ENCODE data around the gene SCN2A.

The SCN2A gene

DNA sequence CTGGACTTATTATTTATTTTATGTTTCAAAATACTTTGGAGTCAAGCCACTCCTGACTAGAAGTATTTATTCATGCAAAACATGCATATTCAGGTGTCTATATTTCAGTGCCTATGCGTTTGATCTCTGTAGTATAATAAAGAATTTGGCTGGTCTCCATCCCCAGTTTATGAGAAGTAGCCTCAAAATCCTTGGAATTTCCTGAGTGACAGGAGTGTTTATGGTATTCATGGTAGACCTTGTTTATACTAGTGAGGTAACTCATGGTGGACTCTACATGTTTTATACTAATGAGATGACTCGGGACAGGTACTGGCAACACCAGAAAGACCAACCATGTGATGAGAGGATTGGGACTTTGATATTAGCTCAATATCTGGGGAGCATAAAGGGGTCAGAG is 186.3 kb downstream of the SCN2A start:
- no peak for DNase-seq

DNA sequence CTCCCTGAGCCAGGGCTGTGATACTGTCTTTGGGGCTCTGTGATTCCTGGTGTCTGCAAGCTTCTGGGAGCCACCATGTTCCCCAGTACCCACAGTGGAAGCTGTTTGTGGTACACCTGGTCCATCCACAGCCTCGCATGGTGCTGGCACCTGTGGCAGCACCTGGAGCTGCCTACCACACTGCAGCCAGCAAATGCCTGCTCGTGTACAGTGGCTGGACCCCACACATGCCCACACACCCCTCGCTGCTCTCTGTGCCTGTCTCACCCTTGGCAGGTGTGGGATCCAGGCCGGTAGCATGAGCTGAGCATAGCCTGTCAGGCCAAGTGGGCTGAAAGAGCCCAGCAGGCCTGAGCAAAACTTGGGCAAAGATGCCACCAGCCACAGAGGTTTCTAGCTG is 188.5 kb downstream of the SCN2A start:
- DNase-seq = no peak

DNA sequence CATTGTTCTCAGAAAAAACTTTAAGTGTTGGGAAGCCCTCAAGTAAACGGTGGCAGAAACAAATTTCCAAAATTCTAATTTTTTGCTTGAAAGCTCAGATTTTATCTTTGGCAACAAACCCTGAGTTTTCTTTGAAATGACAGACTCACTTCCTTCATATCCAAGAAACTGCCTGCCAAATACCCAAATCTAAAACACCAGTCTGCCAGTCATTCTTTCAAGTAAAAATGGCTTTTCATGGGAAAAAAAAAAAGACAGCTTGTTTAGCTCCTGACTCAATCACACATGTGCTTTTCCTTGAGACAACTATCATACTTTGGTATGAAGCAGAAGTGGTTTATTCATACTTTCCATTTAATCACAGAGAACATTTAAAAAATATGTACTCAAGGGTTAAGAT is 189.7 kb downstream of the SCN2A start:
- no peak for DNase-seq

DNA sequence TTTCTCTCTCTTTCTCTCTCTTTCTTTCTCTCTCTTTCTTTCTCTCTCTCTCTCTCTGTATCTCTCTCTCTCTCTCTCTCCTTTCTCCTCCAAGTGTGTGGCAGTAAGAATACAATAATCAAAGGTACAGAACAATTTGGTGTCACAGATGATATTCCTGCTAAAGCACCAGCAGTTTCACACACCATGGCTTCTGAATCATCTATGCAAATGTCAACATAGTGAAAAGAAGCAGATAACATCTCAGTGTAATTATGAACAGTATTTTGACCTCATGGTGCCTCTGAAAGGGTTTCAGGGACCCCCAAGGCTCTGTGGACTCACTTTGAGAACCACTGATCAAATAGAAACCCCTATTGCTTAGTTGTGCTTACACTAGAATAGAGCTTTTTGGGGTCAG is 191.8 kb downstream of the SCN2A start:
- no peak for DNase-seq

DNA sequence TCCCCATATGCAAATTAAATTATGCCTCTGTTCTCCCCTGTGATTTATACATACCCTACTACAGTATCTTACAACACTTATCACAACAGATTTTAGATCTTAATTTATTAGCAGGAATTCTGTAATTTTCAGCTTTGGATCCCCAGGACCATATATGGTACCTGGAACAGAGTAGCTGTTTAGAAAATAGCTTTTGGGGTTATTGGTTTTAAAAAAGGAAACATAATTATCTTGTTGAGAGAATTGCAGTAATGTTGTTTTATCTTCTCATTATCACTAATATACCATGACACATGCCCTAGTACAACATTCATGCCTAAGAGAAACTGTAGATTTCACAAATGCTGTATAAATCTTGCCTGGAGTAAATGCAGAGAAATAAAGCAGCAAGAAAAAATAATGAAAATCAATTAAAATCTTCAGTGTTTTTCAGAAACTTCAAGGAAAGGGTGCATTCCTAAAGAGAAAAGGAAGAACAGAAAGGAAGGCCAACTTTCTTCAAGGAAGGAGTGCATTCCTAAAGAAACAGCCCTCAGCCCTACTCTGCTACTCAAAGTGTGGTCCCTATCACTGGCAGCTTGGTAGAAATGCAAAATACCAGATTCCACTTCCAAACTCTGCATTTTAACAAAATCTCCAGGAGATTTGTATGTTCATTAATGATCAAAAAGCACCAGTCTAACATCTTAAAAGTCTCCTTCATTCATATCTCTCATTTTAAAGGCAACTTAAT is 193.2 kb downstream of the SCN2A start:
- no peak for DNase-seq

DNA sequence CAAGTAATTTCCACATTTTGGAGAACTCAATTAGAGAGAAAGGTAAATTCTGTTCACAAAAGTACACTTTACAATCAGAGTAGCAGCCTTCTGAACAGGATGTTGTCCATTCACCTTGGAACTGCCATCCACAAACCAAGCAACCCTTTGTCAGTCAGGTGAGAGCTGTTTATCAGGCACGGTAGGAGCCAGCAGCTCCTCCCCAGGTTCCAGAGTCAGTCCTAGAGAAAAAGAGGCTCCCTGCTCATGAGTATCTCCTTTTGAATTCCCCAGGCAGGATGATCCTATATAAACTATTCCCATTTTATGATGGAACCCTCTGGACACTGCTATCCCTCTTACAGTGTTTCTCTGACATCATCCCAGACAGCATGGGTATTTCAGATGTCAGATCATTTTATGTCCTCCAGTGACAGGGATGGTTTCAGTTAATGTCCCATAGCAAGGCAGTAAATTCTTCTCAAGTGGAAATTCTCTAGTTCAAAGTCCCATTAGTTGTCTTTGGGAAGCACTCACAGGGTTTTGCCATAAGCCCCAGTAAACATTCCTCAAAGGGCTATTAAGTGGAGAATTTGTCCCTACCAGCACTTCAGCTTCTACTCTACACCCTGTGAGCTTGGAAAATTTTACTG is 195.8 kb downstream of the SCN2A start:
- DNase-seq = no peak

DNA sequence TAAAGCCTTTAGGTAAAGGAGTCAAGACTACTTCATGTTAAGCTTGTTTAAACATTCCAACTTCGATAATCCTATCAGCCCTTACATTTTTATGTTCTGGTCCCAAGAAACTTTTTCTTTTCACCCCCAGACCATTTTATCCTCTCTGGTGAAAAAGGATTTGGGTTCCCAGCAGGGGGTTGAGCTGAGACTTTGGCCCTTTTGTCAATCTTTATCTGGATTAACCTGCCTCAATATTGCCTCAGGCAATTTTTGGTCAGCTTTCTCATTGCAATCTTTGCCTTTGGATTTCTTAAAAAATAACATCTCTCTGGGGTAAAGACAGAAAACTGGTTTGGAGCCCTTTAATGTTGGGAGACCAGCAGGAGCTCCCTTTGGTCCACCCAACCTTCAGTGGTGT is 196.4 kb downstream of the SCN2A start:
- no peak for DNase-seq

DNA sequence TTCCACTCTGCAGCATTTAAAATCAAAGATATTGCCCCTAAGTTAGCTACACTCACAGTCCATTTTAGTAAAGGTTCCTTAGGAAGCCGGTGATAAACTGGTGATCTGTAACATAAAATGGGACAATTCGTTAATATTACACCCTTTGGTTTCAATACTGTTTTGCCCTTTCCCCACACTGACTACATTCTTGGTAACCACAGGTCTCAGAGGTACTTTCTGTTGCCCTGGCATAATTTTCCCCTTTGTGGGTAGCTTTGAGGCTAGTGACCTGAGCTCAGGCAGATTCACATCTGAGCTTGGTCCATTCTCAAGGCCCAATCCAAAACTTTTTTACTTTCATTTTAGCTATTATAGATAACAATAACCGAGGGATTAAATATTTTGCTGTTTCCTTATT is 197.3 kb downstream of the SCN2A start:
- no peak for DNase-seq

DNA sequence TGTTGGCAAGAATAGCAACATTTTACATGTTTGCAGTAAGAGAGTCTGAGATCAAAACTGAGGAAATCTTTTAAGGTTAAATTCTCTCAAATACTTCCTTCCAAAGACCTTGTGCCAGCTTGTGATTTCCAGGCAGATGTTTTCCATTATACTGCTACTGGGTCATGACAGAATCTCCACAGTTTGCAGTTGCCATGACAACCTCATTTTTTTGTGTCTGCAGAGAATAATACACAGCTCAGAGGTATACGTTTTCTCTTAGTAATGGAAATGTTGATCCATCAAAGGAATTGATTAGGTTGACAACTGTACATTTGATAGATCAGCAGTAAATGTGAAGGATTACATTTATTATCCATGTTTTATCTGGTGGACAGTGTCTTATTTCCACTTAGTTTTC is 201.2 kb downstream of the SCN2A start:
- no peak for DNase-seq

Data from cerebellar nuclear complex (tissue), 1 donor.